Measurements from ENCODE around the gene C8A. TPM values are rescaled to one million over a fixed set of nuclear protein-coding genes. Genes with fewer than 3 reads are reported as not detected.

C8A gene
- total RNA-seq, 1 donor from 2014 or later, result 0.21 TPM

- Histone ChIP-seq H3K36me3 (no peaks in the 10 kb centered on the region), H3K27ac (no peak overlapping the region), H3K4me3 (no peak overlapping the region), H3K9me3 (no peaks in the 10 kb centered on the region), H3K27me3 (no peaks in the 10 kb centered on the region), H3K4me1 (no peaks in the 10 kb centered on the region)
- intact Hi-C loops (cut with DNase I), result no loop called here
- no peak for TF ChIP-seq CTCF (IDR thresholded peaks at IDR 0.05)
- no peak for DNase-seq (ENCODE audit: low spot score in 2 of 2)
These were observed 47.1 kb downstream of the C8A start for GRCh38 chr1:56901716-56902115.

GRCh38 chr1:56903778-56904177 is 49.2 kb downstream of the C8A start:
- H3K27me3 ChIP-seq, result no peaks in the 10 kb centered on the region
- no peak for DNase-seq (ENCODE audit: low spot score in 2 of 2)
- no peaks in the 10 kb centered on the region for H3K4me1 ChIP-seq
- H3K9me3 ChIP-seq, result no peaks in the 10 kb centered on the region
- no peak overlapping the region for H3K4me3 ChIP-seq
- intact Hi-C loops (cut with DNase I), result no loop called here
- TF ChIP-seq CTCF (IDR thresholded peaks at IDR 0.05), result no peak
- H3K36me3 ChIP-seq, result no peaks in the 10 kb centered on the region
- H3K27ac ChIP-seq, result no peak overlapping the region

- H3K27ac ChIP-seq, result no peak overlapping the region
- no peak overlapping the region for H3K4me3 ChIP-seq
- TF ChIP-seq CTCF (IDR thresholded peaks at IDR 0.05), result no peak
- no peaks in the 10 kb centered on the region for H3K27me3 ChIP-seq
- intact Hi-C loops (cut with DNase I), result no loop called here
- H3K9me3 ChIP-seq, result no peaks in the 10 kb centered on the region
- H3K36me3 ChIP-seq, result no peaks in the 10 kb centered on the region
- no peak for DNase-seq (ENCODE audit: low spot score in 2 of 2)
- no peaks in the 10 kb centered on the region for H3K4me1 ChIP-seq
These were observed 50.2 kb downstream of the C8A start for GRCh38 chr1:56904663-56905397.

- H3K4me1 ChIP-seq, result no peaks in the 10 kb centered on the region
- TF ChIP-seq CTCF (IDR thresholded peaks at IDR 0.05), result no peak
- no peak overlapping the region for H3K4me3 ChIP-seq
- DNase-seq (ENCODE audit: low spot score in 2 of 2), result no peak
- no peaks in the 10 kb centered on the region for H3K9me3 ChIP-seq
- no peaks in the 10 kb centered on the region for H3K27me3 ChIP-seq
- H3K27ac ChIP-seq, result no peak overlapping the region
- intact Hi-C loops (cut with DNase I), result no loop called here
- H3K36me3 ChIP-seq, result no peaks in the 10 kb centered on the region
These were observed 51.1 kb downstream of the C8A start for GRCh38 chr1:56905667-56906066.

- Histone ChIP-seq H3K36me3 (no peaks in the 10 kb centered on the region), H3K4me3 (no peak overlapping the region), H3K4me1 (no peaks in the 10 kb centered on the region), H3K27ac (no peak overlapping the region), H3K27me3 (no peaks in the 10 kb centered on the region), H3K9me3 (no peaks in the 10 kb centered on the region)
- DNase-seq (ENCODE audit: low spot score in 2 of 2), result no peak
- intact Hi-C loops (cut with DNase I), result no loop called here
- TF ChIP-seq CTCF (IDR thresholded peaks at IDR 0.05), result no peak
These were observed 54.1 kb downstream of the C8A start for GRCh38 chr1:56908619-56909221.
